ENCODE results near the gene SMG5.

GRCh38 chr1:156253634-156254033 is 29.0 kb downstream of the SMG5 start:
- TF ChIP-seq, protein P1, sequence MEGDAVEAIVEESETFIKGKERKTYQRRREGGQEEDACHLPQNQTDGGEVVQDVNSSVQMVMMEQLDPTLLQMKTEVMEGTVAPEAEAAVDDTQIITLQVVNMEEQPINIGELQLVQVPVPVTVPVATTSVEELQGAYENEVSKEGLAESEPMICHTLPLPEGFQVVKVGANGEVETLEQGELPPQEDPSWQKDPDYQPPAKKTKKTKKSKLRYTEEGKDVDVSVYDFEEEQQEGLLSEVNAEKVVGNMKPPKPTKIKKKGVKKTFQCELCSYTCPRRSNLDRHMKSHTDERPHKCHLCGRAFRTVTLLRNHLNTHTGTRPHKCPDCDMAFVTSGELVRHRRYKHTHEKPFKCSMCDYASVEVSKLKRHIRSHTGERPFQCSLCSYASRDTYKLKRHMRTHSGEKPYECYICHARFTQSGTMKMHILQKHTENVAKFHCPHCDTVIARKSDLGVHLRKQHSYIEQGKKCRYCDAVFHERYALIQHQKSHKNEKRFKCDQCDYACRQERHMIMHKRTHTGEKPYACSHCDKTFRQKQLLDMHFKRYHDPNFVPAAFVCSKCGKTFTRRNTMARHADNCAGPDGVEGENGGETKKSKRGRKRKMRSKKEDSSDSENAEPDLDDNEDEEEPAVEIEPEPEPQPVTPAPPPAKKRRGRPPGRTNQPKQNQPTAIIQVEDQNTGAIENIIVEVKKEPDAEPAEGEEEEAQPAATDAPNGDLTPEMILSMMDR (optimal IDR thresholded peaks at IDR 0.05 in 1 of 3, IDR thresholded peaks at IDR 0.05 in 1 of 3, conservative IDR thresholded peaks at IDR 0.05 in 1 of 3; ENCODE audit: extremely low read depth in 1 of 3, insufficient read depth in 2 of 3, low read length in 3 of 3), result no peak
- TF ChIP-seq EZH2 (IDR thresholded peaks at IDR 0.05; ENCODE audit: low read length), result no peak
